Measurements from ENCODE around the gene HTR5A.
A peak's percentile ranks its signal among the peaks of the same experiment; 100 is the strongest.

HTR5A gene

DNA sequence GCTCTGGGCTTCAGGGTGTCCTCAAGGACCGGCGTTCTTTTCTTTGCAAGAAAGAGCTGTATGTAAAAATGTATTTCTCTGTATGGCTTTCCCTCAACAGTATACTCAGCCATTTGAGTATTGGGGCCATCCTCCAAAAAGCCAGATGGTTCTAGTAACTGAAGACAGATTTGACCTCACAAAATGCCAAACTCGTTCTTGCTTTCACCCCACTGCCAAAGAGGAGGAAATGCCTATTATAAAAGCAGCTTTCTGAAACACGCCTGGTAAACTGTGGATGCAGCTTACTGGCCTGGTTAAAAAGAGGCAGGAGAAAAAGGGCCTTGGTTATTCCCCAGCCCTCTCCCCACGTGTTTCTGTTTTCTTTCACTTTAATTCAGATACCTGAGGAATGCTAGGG, 7.7 kb upstream of the HTR5A start:
- H3K27me3 Mint-ChIP-seq (ENCODE audit: low read depth), result peaks cover 5% of the 10 kb centered on the region
- no peaks in the 10 kb centered on the region for H3K36me3 Mint-ChIP-seq (ENCODE audit: low read depth)
- no peaks in the 10 kb centered on the region for H3K4me1 Mint-ChIP-seq (ENCODE audit: low read depth)
- no peak overlapping the region for H3K4me3 Mint-ChIP-seq
- H3K27ac Mint-ChIP-seq, result no peak overlapping the region
- no peaks in the 10 kb centered on the region for H3K9me3 Mint-ChIP-seq

GRCh38 chr7:155064186-155064585, 5.9 kb upstream of the HTR5A start:
- Mint-ChIP-seq H3K36me3 (ENCODE audit: low read depth) (no peaks in the 10 kb centered on the region), H3K9me3 (no peaks in the 10 kb centered on the region), H3K4me3 (no peak overlapping the region), H3K27ac (no peak overlapping the region), H3K27me3 (ENCODE audit: low read depth) (peaks cover 5% of the 10 kb centered on the region), H3K4me1 (ENCODE audit: low read depth) (no peaks in the 10 kb centered on the region)

DNA sequence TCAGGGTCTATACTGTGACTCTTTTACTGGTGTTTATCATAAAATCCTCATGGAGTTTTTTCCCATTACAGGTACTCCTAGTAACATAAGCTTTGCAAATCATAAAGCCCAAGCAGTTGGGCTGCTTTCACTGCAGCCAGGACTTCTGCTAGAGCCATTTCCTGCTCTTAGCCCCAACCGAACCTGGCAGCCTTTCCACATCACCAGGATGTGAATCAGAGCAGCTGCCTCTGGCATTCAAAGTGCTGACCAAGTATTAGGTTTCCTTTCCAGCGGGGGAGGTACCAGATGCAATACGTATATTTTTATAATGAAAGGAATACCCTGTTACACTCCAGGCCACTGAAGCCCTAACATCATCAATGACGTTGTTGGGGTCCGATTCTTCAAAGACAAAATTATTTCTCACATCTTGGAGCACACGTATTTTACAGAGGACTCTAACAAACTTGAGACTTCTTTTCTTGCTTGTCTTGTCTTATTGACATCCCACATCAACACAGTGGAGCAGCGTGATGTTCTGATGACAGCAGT, 3.6 kb upstream of the HTR5A start:
- Mint-ChIP-seq H3K9me3 (no peaks in the 10 kb centered on the region), H3K36me3 (ENCODE audit: low read depth) (peaks cover 1% of the 10 kb centered on the region), H3K4me3 (no peak overlapping the region), H3K4me1 (ENCODE audit: low read depth) (no peaks in the 10 kb centered on the region), H3K27me3 (ENCODE audit: low read depth) (peaks cover 15% of the 10 kb centered on the region), H3K27ac (no peak overlapping the region)

DNA sequence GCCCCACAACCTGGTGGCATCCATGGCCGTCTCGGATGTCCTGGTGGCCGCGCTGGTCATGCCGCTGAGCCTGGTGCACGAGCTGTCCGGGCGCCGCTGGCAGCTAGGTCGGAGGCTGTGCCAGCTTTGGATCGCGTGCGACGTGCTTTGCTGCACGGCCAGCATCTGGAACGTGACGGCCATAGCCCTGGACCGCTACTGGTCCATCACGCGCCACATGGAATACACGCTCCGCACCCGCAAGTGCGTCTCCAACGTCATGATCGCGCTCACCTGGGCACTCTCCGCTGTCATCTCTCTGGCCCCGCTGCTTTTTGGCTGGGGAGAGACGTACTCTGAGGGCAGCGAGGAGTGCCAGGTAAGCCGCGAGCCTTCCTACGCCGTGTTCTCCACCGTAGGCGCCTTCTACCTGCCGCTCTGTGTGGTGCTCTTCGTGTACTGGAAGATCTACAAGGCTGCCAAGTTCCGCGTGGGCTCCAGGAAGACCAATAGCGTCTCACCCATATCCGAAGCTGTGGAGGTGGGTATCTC, 1.1 kb downstream of the HTR5A start:
- Mint-ChIP-seq H3K27ac (no peak overlapping the region), H3K4me1 (ENCODE audit: low read depth) (peaks cover 6% of the 10 kb centered on the region), H3K27me3 (ENCODE audit: low read depth) (peaks cover 30% of the 10 kb centered on the region), H3K9me3 (no peaks in the 10 kb centered on the region), H3K4me3 (no peak overlapping the region), H3K36me3 (ENCODE audit: low read depth) (peaks cover 1% of the 10 kb centered on the region)

DNA sequence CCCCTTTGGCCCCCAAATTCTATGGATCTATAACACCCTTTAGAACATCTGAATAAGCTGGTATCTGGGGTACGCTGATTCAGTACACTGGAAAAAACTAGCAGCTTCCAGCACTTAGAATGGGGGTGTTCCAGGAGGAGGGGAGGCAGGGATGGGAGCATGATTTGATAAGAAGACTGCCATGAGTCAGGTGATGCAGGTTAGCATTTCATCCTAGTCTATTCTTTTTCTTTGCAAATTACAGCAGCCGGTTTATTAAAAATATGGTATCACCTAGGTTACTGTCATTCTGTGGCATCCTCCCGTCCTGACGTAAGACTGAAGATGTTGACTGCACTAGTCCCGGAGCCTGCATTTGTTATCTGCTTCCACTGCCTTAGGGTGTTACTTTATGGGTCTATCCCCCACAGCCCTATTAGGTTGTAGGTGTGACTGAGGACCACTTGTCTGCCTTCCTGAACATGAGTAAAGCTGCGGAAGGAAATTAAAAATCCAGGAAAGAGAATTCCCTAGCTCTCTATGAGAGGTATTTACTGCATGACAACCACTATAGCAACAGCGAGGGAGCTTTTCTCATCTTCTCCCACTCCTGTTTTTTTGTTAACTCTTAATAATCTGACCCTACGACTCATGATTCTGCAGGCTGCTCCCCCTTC, 1.9 kb downstream of the HTR5A start:
- no peak overlapping the region for H3K27ac Mint-ChIP-seq
- no peaks in the 10 kb centered on the region for H3K9me3 Mint-ChIP-seq
- H3K36me3 Mint-ChIP-seq (ENCODE audit: low read depth), result peaks cover 1% of the 10 kb centered on the region
- peaks cover 33% of the 10 kb centered on the region for H3K27me3 Mint-ChIP-seq (ENCODE audit: low read depth)
- no peak overlapping the region for H3K4me3 Mint-ChIP-seq
- H3K4me1 Mint-ChIP-seq (ENCODE audit: low read depth), result peaks cover 6% of the 10 kb centered on the region

GRCh38 chr7:155073922-155074321, 3.8 kb downstream of the HTR5A start:
- H3K4me3 Mint-ChIP-seq, result no peak overlapping the region
- peaks cover 33% of the 10 kb centered on the region for H3K27me3 Mint-ChIP-seq (ENCODE audit: low read depth)
- H3K27ac Mint-ChIP-seq, result no peak overlapping the region
- H3K9me3 Mint-ChIP-seq, result no peaks in the 10 kb centered on the region
- H3K4me1 Mint-ChIP-seq (ENCODE audit: low read depth), result peaks cover 6% of the 10 kb centered on the region
- peaks cover 1% of the 10 kb centered on the region for H3K36me3 Mint-ChIP-seq (ENCODE audit: low read depth)

GRCh38 chr7:155084021-155084420, 13.9 kb downstream of the HTR5A start:
- H3K4me1 Mint-ChIP-seq (ENCODE audit: low read depth), result peaks cover 15% of the 10 kb centered on the region
- peaks cover 6% of the 10 kb centered on the region for H3K27me3 Mint-ChIP-seq (ENCODE audit: low read depth)
- H3K36me3 Mint-ChIP-seq (ENCODE audit: low read depth), result no peaks in the 10 kb centered on the region
- H3K9me3 Mint-ChIP-seq, result peaks cover 5% of the 10 kb centered on the region
- H3K27ac Mint-ChIP-seq, result no peak overlapping the region
- no peak overlapping the region for H3K4me3 Mint-ChIP-seq

- H3K4me3 Mint-ChIP-seq, result no peak overlapping the region
- H3K27me3 Mint-ChIP-seq (ENCODE audit: low read depth), result peaks cover 6% of the 10 kb centered on the region
- peaks cover 19% of the 10 kb centered on the region for H3K4me1 Mint-ChIP-seq (ENCODE audit: low read depth)
- H3K27ac Mint-ChIP-seq, result no peak overlapping the region
- H3K36me3 Mint-ChIP-seq (ENCODE audit: low read depth), result no peaks in the 10 kb centered on the region
- H3K9me3 Mint-ChIP-seq, result peaks cover 5% of the 10 kb centered on the region
Measured at GRCh38 chr7:155084969-155085368, 14.8 kb downstream of the HTR5A start.

DNA sequence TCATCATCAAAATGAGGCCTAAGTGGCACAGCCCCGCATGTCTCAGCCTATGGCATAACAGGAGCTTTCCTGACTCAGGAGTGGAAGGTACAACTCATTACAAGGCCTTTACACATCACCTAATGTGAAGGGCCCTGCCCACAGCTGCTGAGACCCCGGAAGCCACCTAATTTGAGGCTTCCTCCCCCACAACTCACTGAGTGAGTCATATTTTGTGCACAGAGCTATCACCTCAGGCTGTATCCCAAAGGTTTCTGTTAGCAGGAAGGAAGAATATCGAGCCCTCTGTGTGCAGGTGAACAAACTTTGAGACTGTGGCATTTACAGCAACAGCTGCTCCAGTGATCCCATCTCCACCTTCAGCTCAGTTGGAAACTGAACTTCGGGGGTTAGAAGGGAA, 20.6 kb downstream of the HTR5A start:
- no peak overlapping the region for H3K4me3 Mint-ChIP-seq
- peaks cover 4% of the 10 kb centered on the region for H3K9me3 Mint-ChIP-seq
- no peaks in the 10 kb centered on the region for H3K36me3 Mint-ChIP-seq (ENCODE audit: low read depth)
- peaks cover 31% of the 10 kb centered on the region for H3K4me1 Mint-ChIP-seq (ENCODE audit: low read depth)
- peaks cover 6% of the 10 kb centered on the region for H3K27me3 Mint-ChIP-seq (ENCODE audit: low read depth)
- H3K27ac Mint-ChIP-seq, result peak overlapping the region; percentile 29

DNA sequence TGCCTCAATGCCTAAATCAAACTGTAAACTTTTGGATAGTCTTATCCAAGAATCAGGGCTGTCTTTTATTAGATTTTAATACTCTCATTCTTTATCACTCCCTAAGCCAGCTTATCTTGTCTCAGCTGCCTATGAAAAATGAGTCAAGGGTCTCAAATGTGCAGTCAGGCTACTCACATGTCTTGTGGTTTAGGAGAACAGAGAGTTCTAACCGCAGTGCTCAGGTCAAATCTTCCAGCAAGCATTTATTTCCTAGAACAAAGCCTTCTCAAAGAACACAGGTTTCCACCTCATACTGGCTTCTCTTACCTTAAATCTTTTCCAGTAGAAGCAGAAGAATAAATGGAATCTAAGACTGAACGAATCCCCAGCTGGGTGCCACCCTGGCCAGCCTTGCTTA, 23.5 kb downstream of the HTR5A start:
- peaks cover 7% of the 10 kb centered on the region for H3K9me3 Mint-ChIP-seq
- no peak overlapping the region for H3K27ac Mint-ChIP-seq
- no peaks in the 10 kb centered on the region for H3K27me3 Mint-ChIP-seq (ENCODE audit: low read depth)
- no peaks in the 10 kb centered on the region for H3K36me3 Mint-ChIP-seq (ENCODE audit: low read depth)
- H3K4me3 Mint-ChIP-seq, result no peak overlapping the region
- H3K4me1 Mint-ChIP-seq (ENCODE audit: low read depth), result peaks cover 29% of the 10 kb centered on the region

- H3K9me3 Mint-ChIP-seq, result peaks cover 7% of the 10 kb centered on the region
- no peaks in the 10 kb centered on the region for H3K27me3 Mint-ChIP-seq (ENCODE audit: low read depth)
- no peak overlapping the region for H3K27ac Mint-ChIP-seq
- no peaks in the 10 kb centered on the region for H3K36me3 Mint-ChIP-seq (ENCODE audit: low read depth)
- H3K4me1 Mint-ChIP-seq (ENCODE audit: low read depth), result peaks cover 26% of the 10 kb centered on the region
- H3K4me3 Mint-ChIP-seq, result no peak overlapping the region
Measured at GRCh38 chr7:155094636-155095135, 24.6 kb downstream of the HTR5A start.

GRCh38 chr7:155097338-155097737, 27.2 kb downstream of the HTR5A start:
- Mint-ChIP-seq H3K27ac (no peak overlapping the region), H3K9me3 (peaks cover 7% of the 10 kb centered on the region), H3K4me3 (no peak overlapping the region), H3K27me3 (ENCODE audit: low read depth) (no peaks in the 10 kb centered on the region), H3K36me3 (ENCODE audit: low read depth) (no peaks in the 10 kb centered on the region), H3K4me1 (ENCODE audit: low read depth) (peaks cover 10% of the 10 kb centered on the region)

- Mint-ChIP-seq H3K36me3 (ENCODE audit: low read depth) (no peaks in the 10 kb centered on the region), H3K9me3 (no peaks in the 10 kb centered on the region), H3K4me1 (ENCODE audit: low read depth) (no peaks in the 10 kb centered on the region), H3K4me3 (no peak overlapping the region), H3K27me3 (ENCODE audit: low read depth) (peaks cover 14% of the 10 kb centered on the region), H3K27ac (no peak overlapping the region)
Measured at GRCh38 chr7:155103839-155104238, 33.7 kb downstream of the HTR5A start.

- H3K4me1 Mint-ChIP-seq (ENCODE audit: low read depth), result no peaks in the 10 kb centered on the region
- H3K27ac Mint-ChIP-seq, result no peak overlapping the region
- H3K4me3 Mint-ChIP-seq, result no peak overlapping the region
- no peaks in the 10 kb centered on the region for H3K36me3 Mint-ChIP-seq (ENCODE audit: low read depth)
- H3K27me3 Mint-ChIP-seq (ENCODE audit: low read depth), result peaks cover 23% of the 10 kb centered on the region
- H3K9me3 Mint-ChIP-seq, result no peaks in the 10 kb centered on the region
Measured at GRCh38 chr7:155104913-155105312, 34.8 kb downstream of the HTR5A start.

GRCh38 chr7:155106356-155106755, 36.2 kb downstream of the HTR5A start:
- no peak overlapping the region for H3K27ac Mint-ChIP-seq
- peaks cover 25% of the 10 kb centered on the region for H3K27me3 Mint-ChIP-seq (ENCODE audit: low read depth)
- H3K9me3 Mint-ChIP-seq, result no peaks in the 10 kb centered on the region
- H3K36me3 Mint-ChIP-seq (ENCODE audit: low read depth), result no peaks in the 10 kb centered on the region
- H3K4me3 Mint-ChIP-seq, result no peak overlapping the region
- no peaks in the 10 kb centered on the region for H3K4me1 Mint-ChIP-seq (ENCODE audit: low read depth)

Measured in T-helper 1 cell treated with Interleukin-12 subunit alpha and Interleukin-12 subunit beta and Interleukin-4 antibody, amounts not matched to agents 30 μg/mL and 1 μg/mL, for 36 hours (primary cell).